ENCODE data around the gene TPK1. TPM values are rescaled to one million over a fixed set of nuclear protein-coding genes. Genes with fewer than 3 reads are reported as not detected.
A peak's percentile ranks its signal among the peaks of the same experiment; 100 is the strongest.

TPK1 gene
- polyA plus RNA-seq, 1 donor from 2014 or later: 3.5 TPM

DNA sequence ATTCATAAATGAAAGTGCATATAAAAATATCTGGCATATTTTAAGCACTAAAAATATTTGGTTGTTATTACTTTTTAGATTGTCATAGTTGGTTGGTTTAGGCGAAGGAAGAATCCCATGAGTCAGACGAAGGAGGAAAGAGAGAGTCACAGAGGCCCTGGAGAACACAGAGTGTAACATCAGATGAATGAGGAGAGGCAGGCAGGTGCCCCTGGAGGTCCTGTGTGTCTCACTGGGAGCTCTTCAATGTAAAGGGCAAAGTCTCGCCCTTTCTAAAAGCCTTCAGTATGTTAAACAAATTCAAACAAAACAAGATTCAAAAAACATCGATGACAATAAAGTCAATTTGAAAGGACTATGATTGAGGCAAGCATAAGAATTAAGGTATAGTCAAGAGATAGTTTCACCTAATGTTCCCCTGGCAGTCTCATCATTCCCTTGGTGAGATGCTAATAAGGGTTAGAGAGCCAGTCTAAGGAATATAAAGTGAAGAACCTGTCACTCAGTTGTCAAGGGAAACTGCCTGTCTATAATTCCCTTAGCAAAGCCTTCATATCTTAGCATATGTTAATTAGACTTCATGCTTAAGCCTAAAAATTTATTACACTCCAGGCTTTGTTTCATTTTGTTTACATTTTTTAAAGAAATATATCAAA is 194.3 kb downstream of the TPK1 start:
- H4K20me1 ChIP-seq (ENCODE audit: insufficient read depth): no peaks in the 10 kb centered on the region
- no peaks in the 10 kb centered on the region for H3K9me3 ChIP-seq (ENCODE audit: low read length)
- no peaks in the 10 kb centered on the region for H3K9me2 ChIP-seq (ENCODE audit: insufficient read depth, low read length)
- H3F3A ChIP-seq (ENCODE audit: insufficient read depth, low read length, poor library complexity, severe bottlenecking): peaks cover 6% of the 10 kb centered on the region
- no peaks in the 10 kb centered on the region for H3K27me3 ChIP-seq (ENCODE audit: insufficient read depth, low read depth, low read length)
- peak; percentile 92 for TF ChIP-seq EP300 (conservative IDR thresholded peaks at IDR 0.05; ENCODE audit: poor library complexity, severe bottlenecking)
- peak; percentile 61 for TF ChIP-seq POLR2AphosphoS5 (IDR thresholded peaks at IDR 0.05)
- no peak for TF ChIP-seq EZH2 (IDR thresholded peaks at IDR 0.05; ENCODE audit: borderline replicate concordance, insufficient read depth, low read length, poor library complexity, severe bottlenecking)
- TF ChIP-seq RAD21 (conservative IDR thresholded peaks at IDR 0.05): no peak
- TF ChIP-seq SMC3 (conservative IDR thresholded peaks at IDR 0.05; ENCODE audit: poor library complexity): no peak
- TF ChIP-seq, protein P1, sequence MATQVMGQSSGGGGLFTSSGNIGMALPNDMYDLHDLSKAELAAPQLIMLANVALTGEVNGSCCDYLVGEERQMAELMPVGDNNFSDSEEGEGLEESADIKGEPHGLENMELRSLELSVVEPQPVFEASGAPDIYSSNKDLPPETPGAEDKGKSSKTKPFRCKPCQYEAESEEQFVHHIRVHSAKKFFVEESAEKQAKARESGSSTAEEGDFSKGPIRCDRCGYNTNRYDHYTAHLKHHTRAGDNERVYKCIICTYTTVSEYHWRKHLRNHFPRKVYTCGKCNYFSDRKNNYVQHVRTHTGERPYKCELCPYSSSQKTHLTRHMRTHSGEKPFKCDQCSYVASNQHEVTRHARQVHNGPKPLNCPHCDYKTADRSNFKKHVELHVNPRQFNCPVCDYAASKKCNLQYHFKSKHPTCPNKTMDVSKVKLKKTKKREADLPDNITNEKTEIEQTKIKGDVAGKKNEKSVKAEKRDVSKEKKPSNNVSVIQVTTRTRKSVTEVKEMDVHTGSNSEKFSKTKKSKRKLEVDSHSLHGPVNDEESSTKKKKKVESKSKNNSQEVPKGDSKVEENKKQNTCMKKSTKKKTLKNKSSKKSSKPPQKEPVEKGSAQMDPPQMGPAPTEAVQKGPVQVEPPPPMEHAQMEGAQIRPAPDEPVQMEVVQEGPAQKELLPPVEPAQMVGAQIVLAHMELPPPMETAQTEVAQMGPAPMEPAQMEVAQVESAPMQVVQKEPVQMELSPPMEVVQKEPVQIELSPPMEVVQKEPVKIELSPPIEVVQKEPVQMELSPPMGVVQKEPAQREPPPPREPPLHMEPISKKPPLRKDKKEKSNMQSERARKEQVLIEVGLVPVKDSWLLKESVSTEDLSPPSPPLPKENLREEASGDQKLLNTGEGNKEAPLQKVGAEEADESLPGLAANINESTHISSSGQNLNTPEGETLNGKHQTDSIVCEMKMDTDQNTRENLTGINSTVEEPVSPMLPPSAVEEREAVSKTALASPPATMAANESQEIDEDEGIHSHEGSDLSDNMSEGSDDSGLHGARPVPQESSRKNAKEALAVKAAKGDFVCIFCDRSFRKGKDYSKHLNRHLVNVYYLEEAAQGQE (IDR thresholded peaks at IDR 0.05; ENCODE audit: borderline replicate concordance): peak; percentile 31
- H3K27ac ChIP-seq (ENCODE audit: low read length): peak overlapping the region; percentile 79
- H3K9ac ChIP-seq (ENCODE audit: low read length): no peak overlapping the region
- no peaks in the 10 kb centered on the region for H3K36me3 ChIP-seq (ENCODE audit: insufficient read depth, low read length)
- H2AFZ ChIP-seq (ENCODE audit: low read depth, low read length): no peak overlapping the region
- H3K4me2 ChIP-seq (ENCODE audit: low read length): peak overlapping the region; percentile 38
- no peaks in the 10 kb centered on the region for H3K79me2 ChIP-seq (replicated peaks; ENCODE audit: insufficient read depth, low read length)
- peak overlapping the region; percentile 46 for H3K4me3 ChIP-seq (ENCODE audit: low read length)

DNA sequence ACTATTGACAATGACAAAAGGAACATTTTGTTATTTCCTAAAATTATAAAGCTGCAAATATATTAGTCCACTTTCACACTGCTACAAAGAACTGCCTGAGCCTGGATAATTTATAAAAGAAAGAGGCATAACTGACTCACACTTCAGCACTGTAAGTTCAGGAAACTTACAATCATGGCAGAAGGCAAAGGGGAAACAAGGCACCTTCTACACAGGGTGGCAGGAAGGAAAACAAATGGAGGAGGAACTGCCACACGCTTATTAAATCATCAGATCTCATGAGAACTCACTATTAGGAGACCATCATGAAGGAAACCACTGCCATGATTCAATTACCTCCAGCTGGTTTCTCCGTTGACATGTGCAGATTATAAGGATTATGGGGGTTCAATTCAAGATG is 203.1 kb downstream of the TPK1 start:
- H3K9ac ChIP-seq (ENCODE audit: low read length): no peak overlapping the region

More for the DNA sequence above, 203.1 kb downstream of the TPK1 start:
- no peaks in the 10 kb centered on the region for H3K36me3 ChIP-seq (ENCODE audit: insufficient read depth, low read length)
- no peaks in the 10 kb centered on the region for H3K27me3 ChIP-seq (ENCODE audit: insufficient read depth, low read depth, low read length)
- H4K20me1 ChIP-seq (ENCODE audit: insufficient read depth): no peaks in the 10 kb centered on the region
- no peak overlapping the region for H3K27ac ChIP-seq (ENCODE audit: low read length)
- no peak overlapping the region for H3K4me2 ChIP-seq (ENCODE audit: low read length)
- H2AFZ ChIP-seq (ENCODE audit: low read depth, low read length): no peak overlapping the region
- no peaks in the 10 kb centered on the region for H3K9me3 ChIP-seq (ENCODE audit: low read length)
- TF ChIP-seq, protein P2, sequence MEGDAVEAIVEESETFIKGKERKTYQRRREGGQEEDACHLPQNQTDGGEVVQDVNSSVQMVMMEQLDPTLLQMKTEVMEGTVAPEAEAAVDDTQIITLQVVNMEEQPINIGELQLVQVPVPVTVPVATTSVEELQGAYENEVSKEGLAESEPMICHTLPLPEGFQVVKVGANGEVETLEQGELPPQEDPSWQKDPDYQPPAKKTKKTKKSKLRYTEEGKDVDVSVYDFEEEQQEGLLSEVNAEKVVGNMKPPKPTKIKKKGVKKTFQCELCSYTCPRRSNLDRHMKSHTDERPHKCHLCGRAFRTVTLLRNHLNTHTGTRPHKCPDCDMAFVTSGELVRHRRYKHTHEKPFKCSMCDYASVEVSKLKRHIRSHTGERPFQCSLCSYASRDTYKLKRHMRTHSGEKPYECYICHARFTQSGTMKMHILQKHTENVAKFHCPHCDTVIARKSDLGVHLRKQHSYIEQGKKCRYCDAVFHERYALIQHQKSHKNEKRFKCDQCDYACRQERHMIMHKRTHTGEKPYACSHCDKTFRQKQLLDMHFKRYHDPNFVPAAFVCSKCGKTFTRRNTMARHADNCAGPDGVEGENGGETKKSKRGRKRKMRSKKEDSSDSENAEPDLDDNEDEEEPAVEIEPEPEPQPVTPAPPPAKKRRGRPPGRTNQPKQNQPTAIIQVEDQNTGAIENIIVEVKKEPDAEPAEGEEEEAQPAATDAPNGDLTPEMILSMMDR (IDR thresholded peaks at IDR 0.05; ENCODE audit: poor library complexity, severe bottlenecking): no peak
- TF ChIP-seq EP300 (conservative IDR thresholded peaks at IDR 0.05; ENCODE audit: poor library complexity, severe bottlenecking) (no peak), EZH2 (IDR thresholded peaks at IDR 0.05; ENCODE audit: borderline replicate concordance, insufficient read depth, low read length, poor library complexity, severe bottlenecking) (no peak), RAD21 (conservative IDR thresholded peaks at IDR 0.05) (no peak), TAF1 (IDR thresholded peaks at IDR 0.05; ENCODE audit: low read depth) (no peak), POLR2AphosphoS5 (IDR thresholded peaks at IDR 0.05) (no peak), SMC3 (conservative IDR thresholded peaks at IDR 0.05; ENCODE audit: poor library complexity) (no peak), MXI1 (conservative IDR thresholded peaks at IDR 0.05; ENCODE audit: poor library complexity, severe bottlenecking) (no peak)
- TF ChIP-seq, protein P1 (IDR thresholded peaks at IDR 0.05; ENCODE audit: borderline replicate concordance): no peak
- H3K79me2 ChIP-seq (replicated peaks; ENCODE audit: insufficient read depth, low read length): no peaks in the 10 kb centered on the region
- no peak overlapping the region for H3K4me3 ChIP-seq (ENCODE audit: low read length)
- H3K9me2 ChIP-seq (ENCODE audit: insufficient read depth, low read length): no peaks in the 10 kb centered on the region
- H3F3A ChIP-seq (ENCODE audit: insufficient read depth, low read length, poor library complexity, severe bottlenecking): no peaks in the 10 kb centered on the region
